Measurements from ENCODE around the gene ADK.

- TF ChIP-seq CTCF (IDR thresholded peaks at IDR 0.05; ENCODE audit: poor library complexity) (no peak), EZH2 (IDR thresholded peaks at IDR 0.05; ENCODE audit: borderline replicate concordance) (no peak)
These were observed 171.1 kb downstream of the ADK start for GRCh38 chr10:74322141-74322540.
